ENCODE measurements around the gene NDUFAF5.

Gene NDUFAF5

GRCh38 chr20:13862245-13862644 is 77.4 kb downstream of the NDUFAF5 start:
- Histone ChIP-seq H3K27me3 (peaks cover 17% of the 10 kb centered on the region), H3K4me3 (ENCODE audit: low read depth, low read length) (no peak overlapping the region), H3K36me3 (no peaks in the 10 kb centered on the region), H3K4me1 (no peaks in the 10 kb centered on the region), H3K9me3 (no peaks in the 10 kb centered on the region)
- TF ChIP-seq CTCF (IDR thresholded peaks at IDR 0.05; ENCODE audit: low read depth, low read length), result no peak
- DNase-seq, result no peak

- Histone ChIP-seq H3K9me3 (no peaks in the 10 kb centered on the region), H3K36me3 (no peaks in the 10 kb centered on the region), H3K4me3 (ENCODE audit: low read depth, low read length) (no peak overlapping the region), H3K27me3 (peaks cover 17% of the 10 kb centered on the region), H3K4me1 (no peaks in the 10 kb centered on the region)
- TF ChIP-seq CTCF (IDR thresholded peaks at IDR 0.05; ENCODE audit: low read depth, low read length), result no peak
- DNase-seq, result no peak
Measured at GRCh38 chr20:13863244-13863643, 78.4 kb downstream of the NDUFAF5 start.

- Histone ChIP-seq H3K27me3 (peaks cover 17% of the 10 kb centered on the region), H3K9me3 (no peaks in the 10 kb centered on the region), H3K4me1 (no peaks in the 10 kb centered on the region), H3K4me3 (ENCODE audit: low read depth, low read length) (no peak overlapping the region), H3K36me3 (no peaks in the 10 kb centered on the region)
- TF ChIP-seq CTCF (IDR thresholded peaks at IDR 0.05; ENCODE audit: low read depth, low read length), result no peak
- no peak for DNase-seq
Measured at GRCh38 chr20:13865156-13865555, 80.3 kb downstream of the NDUFAF5 start.

GRCh38 chr20:13865791-13866351 is 81.0 kb downstream of the NDUFAF5 start:
- Histone ChIP-seq H3K4me1 (no peaks in the 10 kb centered on the region), H3K4me3 (ENCODE audit: low read depth, low read length) (no peak overlapping the region), H3K36me3 (no peaks in the 10 kb centered on the region), H3K9me3 (no peaks in the 10 kb centered on the region), H3K27me3 (peaks cover 11% of the 10 kb centered on the region)
- no peak for DNase-seq
- no peak for TF ChIP-seq CTCF (IDR thresholded peaks at IDR 0.05; ENCODE audit: low read depth, low read length)

GRCh38 chr20:13868331-13868730 is 83.5 kb downstream of the NDUFAF5 start:
- no peak for DNase-seq
- Histone ChIP-seq H3K4me1 (no peaks in the 10 kb centered on the region), H3K9me3 (no peaks in the 10 kb centered on the region), H3K27me3 (peaks cover 2% of the 10 kb centered on the region), H3K4me3 (ENCODE audit: low read depth, low read length) (no peak overlapping the region), H3K36me3 (no peaks in the 10 kb centered on the region)
- no peak for TF ChIP-seq CTCF (IDR thresholded peaks at IDR 0.05; ENCODE audit: low read depth, low read length)

- DNase-seq, result no peak
Measured at GRCh38 chr20:13870170-13870748, 85.4 kb downstream of the NDUFAF5 start.

More at GRCh38 chr20:13870170-13870748, 85.4 kb downstream of the NDUFAF5 start:
- H3K27me3 ChIP-seq, result no peaks in the 10 kb centered on the region; the same call in 1 of the 2 replicates
- no peak for TF ChIP-seq CTCF (IDR thresholded peaks at IDR 0.05; ENCODE audit: low read depth, low read length)
- no peaks in the 10 kb centered on the region for H3K4me1 ChIP-seq
- no peak overlapping the region for H3K4me3 ChIP-seq (ENCODE audit: low read depth, low read length)
- H3K9me3 ChIP-seq, result no peaks in the 10 kb centered on the region
- no peaks in the 10 kb centered on the region for H3K36me3 ChIP-seq
